ENCODE data around the gene SAC3D1. TPM values are rescaled to one million over a fixed set of nuclear protein-coding genes. Genes with fewer than 3 reads are reported as not detected.

The SAC3D1 gene
- total and polyA plus RNA-seq, 7 experiments from 2014 or later, result 2.7 to 18.2 (median 9.6) TPM

DNA sequence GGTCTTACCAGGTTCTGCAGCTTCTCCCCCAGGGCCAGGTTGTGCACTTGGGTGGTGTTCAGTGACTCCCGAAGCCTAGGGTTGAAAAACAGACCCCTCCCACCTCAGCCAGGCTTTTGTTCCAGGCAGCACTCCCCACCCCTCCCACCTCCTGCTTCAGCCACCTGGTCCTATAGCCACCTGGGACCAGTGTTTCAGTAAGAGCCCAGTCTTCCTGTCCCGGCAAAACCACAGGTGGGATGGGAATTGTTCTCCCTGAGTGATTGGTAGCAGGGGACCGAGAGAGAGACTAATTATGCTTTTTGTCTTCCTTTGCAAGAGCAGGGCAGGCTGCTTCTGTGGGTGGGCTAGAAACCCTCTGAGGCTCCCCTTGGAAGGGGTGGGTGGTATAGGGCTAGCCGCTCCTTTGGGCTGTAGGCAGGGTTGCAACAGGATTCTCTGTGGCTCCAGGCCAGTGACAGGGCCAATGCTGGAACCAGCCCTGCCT, 25.8 kb downstream of the SAC3D1 start:
- H3K27me3 Mint-ChIP-seq, result no peaks in the 10 kb centered on the region
- CTCF ChIA-PET, result no interaction called here
- Histone ChIP-seq H3K4me1 (ENCODE audit: control insufficient read depth in 2 of 2, insufficient read depth in 2 of 2, low read length in 2 of 2) (no peaks in the 10 kb centered on the region), H3K4me3 (ENCODE audit: low read length) (no peak overlapping the region), H3K36me3 (ENCODE audit: control insufficient read depth in 2 of 3, insufficient read depth in 3 of 3, low read length in 3 of 3) (no peaks in the 10 kb centered on the region), H3K9me3 (ENCODE audit: control insufficient read depth in 2 of 3, low read length in 3 of 3) (no peaks in the 10 kb centered on the region), H3K27ac (ENCODE audit: low read depth, low read length) (no peak overlapping the region), H3K27me3 (ENCODE audit: control insufficient read depth in 2 of 2, insufficient read depth in 2 of 2, low read length in 2 of 2) (no peaks in the 10 kb centered on the region)
- H3K4me3 Mint-ChIP-seq, result no peak overlapping the region
- no peak overlapping the region for H3K27ac Mint-ChIP-seq
- H3K9me3 Mint-ChIP-seq, result no peaks in the 10 kb centered on the region
- ATAC-seq (no peak), DNase-seq (peak in 1 of 9 donors; percentile 3)
- POLR2A ChIA-PET, result no interaction called here
- no peaks in the 10 kb centered on the region for H3K36me3 Mint-ChIP-seq
- intact Hi-C loops (cut with micrococcal nuclease), result no loop called here
- peaks cover 0 to 4% (median 0%) of the 10 kb centered on the region in 7 donors for H3K4me1 Mint-ChIP-seq

DNA sequence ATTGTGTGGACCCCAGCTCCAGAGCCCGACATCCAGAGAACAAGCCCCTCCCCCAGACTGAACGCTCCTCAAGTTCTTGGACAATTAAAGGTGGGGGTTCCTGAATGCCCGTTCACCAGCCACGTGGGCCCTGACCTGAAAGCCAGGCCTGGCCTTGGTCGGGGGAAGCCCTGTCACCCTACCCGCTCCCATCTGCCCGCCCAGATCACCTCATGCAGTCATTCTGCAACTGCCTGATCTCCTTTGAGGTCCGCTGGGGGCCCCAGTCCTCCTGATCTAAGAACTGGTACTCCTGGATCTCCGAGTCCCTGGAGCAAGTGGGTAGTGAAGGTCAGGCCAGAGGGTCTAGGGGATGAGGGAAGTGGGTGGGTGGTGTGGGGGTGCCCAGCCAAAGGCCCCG, 26.4 kb downstream of the SAC3D1 start:
- CTCF ChIA-PET, result no interaction called here
- peaks cover 0 to under 1% (median 0%) of the 10 kb centered on the region in 7 donors for H3K4me1 Mint-ChIP-seq
- Histone ChIP-seq H3K4me3 (ENCODE audit: low read length) (no peak overlapping the region), H3K9me3 (ENCODE audit: control insufficient read depth in 2 of 3, low read length in 3 of 3) (no peaks in the 10 kb centered on the region), H3K27ac (ENCODE audit: low read depth, low read length) (no peak overlapping the region), H3K4me1 (ENCODE audit: control insufficient read depth in 2 of 2, insufficient read depth in 2 of 2, low read length in 2 of 2) (no peaks in the 10 kb centered on the region), H3K27me3 (ENCODE audit: control insufficient read depth in 2 of 2, insufficient read depth in 2 of 2, low read length in 2 of 2) (no peaks in the 10 kb centered on the region), H3K36me3 (ENCODE audit: control insufficient read depth in 2 of 3, insufficient read depth in 3 of 3, low read length in 3 of 3) (no peaks in the 10 kb centered on the region)
- no peaks in the 10 kb centered on the region for H3K9me3 Mint-ChIP-seq
- no peaks in the 10 kb centered on the region for H3K27me3 Mint-ChIP-seq
- POLR2A ChIA-PET, result no interaction called here
- intact Hi-C loops (cut with micrococcal nuclease), result no loop called here
- no peak for ATAC-seq
- DNase-seq, result peak in 1 of 9 donors; percentile 3
- H3K4me3 Mint-ChIP-seq, result no peak overlapping the region
- H3K27ac Mint-ChIP-seq, result no peak overlapping the region
- H3K36me3 Mint-ChIP-seq, result no peaks in the 10 kb centered on the region

GRCh38 chr11:65069217-65069616, 28.2 kb downstream of the SAC3D1 start:
- H3K4me3 ChIP-seq (ENCODE audit: low read length), result no peak overlapping the region
- no peaks in the 10 kb centered on the region for H3K36me3 ChIP-seq (ENCODE audit: control insufficient read depth in 2 of 3, insufficient read depth in 3 of 3, low read length in 3 of 3)
- ChIA-PET POLR2A (no interaction called here), CTCF (no interaction called here)
- Mint-ChIP-seq H3K4me3 (no peak overlapping the region), H3K9me3 (no peaks in the 10 kb centered on the region), H3K27ac (no peak overlapping the region), H3K4me1 (peaks cover 0 to 3% (median 0%) of the 10 kb centered on the region in 7 donors), H3K36me3 (no peaks in the 10 kb centered on the region), H3K27me3 (no peaks in the 10 kb centered on the region)
- no peaks in the 10 kb centered on the region for H3K4me1 ChIP-seq (ENCODE audit: control insufficient read depth in 2 of 2, insufficient read depth in 2 of 2, low read length in 2 of 2)
- intact Hi-C loops (cut with micrococcal nuclease), result no loop called here
- H3K9me3 ChIP-seq (ENCODE audit: control insufficient read depth in 2 of 3, low read length in 3 of 3), result no peaks in the 10 kb centered on the region
- H3K27me3 ChIP-seq (ENCODE audit: control insufficient read depth in 2 of 2, insufficient read depth in 2 of 2, low read length in 2 of 2), result no peaks in the 10 kb centered on the region
- no peak overlapping the region for H3K27ac ChIP-seq (ENCODE audit: low read depth, low read length)
- no peak for ATAC-seq
- DNase-seq, result no peak

GRCh38 chr11:65071907-65072630, 31.1 kb downstream of the SAC3D1 start:
- DNase-seq (no peak), ATAC-seq (no peak)
- H3K4me3 Mint-ChIP-seq, result no peak overlapping the region
- H3K4me1 Mint-ChIP-seq, result peaks cover 0 to 10% (median 0%) of the 10 kb centered on the region in 7 donors
- no peaks in the 10 kb centered on the region for H3K36me3 ChIP-seq (ENCODE audit: control insufficient read depth in 2 of 3, insufficient read depth in 3 of 3, low read length in 3 of 3)
- POLR2A ChIA-PET, result no interaction called here
- H3K4me1 ChIP-seq (ENCODE audit: control insufficient read depth in 2 of 2, insufficient read depth in 2 of 2, low read length in 2 of 2), result no peaks in the 10 kb centered on the region
- H3K9me3 Mint-ChIP-seq, result no peaks in the 10 kb centered on the region
- no peak overlapping the region for H3K4me3 ChIP-seq (ENCODE audit: low read length)
- peak overlapping the region in 1 of 9 donors; percentile 32 for H3K27ac Mint-ChIP-seq
- H3K9me3 ChIP-seq (ENCODE audit: control insufficient read depth in 2 of 3, low read length in 3 of 3), result no peaks in the 10 kb centered on the region
- H3K27me3 ChIP-seq (ENCODE audit: control insufficient read depth in 2 of 2, insufficient read depth in 2 of 2, low read length in 2 of 2), result no peaks in the 10 kb centered on the region
- CTCF ChIA-PET, result interaction anchor here (0.7 kb wide), 1 partner anchor 137 kb away, joined by 4 read pairs; no protein-coding TSS in a partner anchor
- no peaks in the 10 kb centered on the region for H3K27me3 Mint-ChIP-seq
- no peak overlapping the region for H3K27ac ChIP-seq (ENCODE audit: low read depth, low read length)
- intact Hi-C loops (cut with micrococcal nuclease), result no loop called here
- H3K36me3 Mint-ChIP-seq, result peaks cover 0 to 2% (median 0%) of the 10 kb centered on the region in 5 donors

DNA sequence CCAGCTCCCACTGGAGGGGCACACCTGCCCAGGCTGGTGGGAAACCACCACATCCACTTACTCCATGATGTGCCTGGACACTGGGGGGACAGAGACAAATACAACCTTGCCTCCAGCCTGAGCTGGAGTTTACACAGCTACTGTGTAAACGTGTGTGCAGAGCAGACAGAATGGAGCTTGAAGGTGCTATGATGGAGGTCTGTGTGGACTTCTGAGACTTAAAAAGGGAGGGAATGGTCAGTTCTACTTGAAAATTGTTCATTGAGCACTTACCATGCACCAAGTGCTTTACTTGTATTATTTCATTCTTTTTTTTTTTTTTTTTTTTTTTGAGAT, 31.6 kb downstream of the SAC3D1 start:
- H3K27me3 Mint-ChIP-seq, result no peaks in the 10 kb centered on the region
- H3K4me3 ChIP-seq (ENCODE audit: low read length), result no peak overlapping the region
- DNase-seq (no peak), ATAC-seq (no peak)
- no peak overlapping the region for H3K27ac ChIP-seq (ENCODE audit: low read depth, low read length)
- POLR2A ChIA-PET, result no interaction called here
- intact Hi-C loops (cut with micrococcal nuclease), result no loop called here
- H3K4me1 ChIP-seq (ENCODE audit: control insufficient read depth in 2 of 2, insufficient read depth in 2 of 2, low read length in 2 of 2), result no peaks in the 10 kb centered on the region
- peaks cover 0 to 10% (median 0%) of the 10 kb centered on the region in 7 donors for H3K4me1 Mint-ChIP-seq
- no peaks in the 10 kb centered on the region for H3K9me3 ChIP-seq (ENCODE audit: control insufficient read depth in 2 of 3, low read length in 3 of 3)
- H3K9me3 Mint-ChIP-seq, result no peaks in the 10 kb centered on the region
- CTCF ChIA-PET, result no interaction called here
- H3K27ac Mint-ChIP-seq, result peak overlapping the region in 1 of 9 donors; percentile 32
- peaks cover 0 to 2% (median 0%) of the 10 kb centered on the region in 5 donors for H3K36me3 Mint-ChIP-seq
- H3K27me3 ChIP-seq (ENCODE audit: control insufficient read depth in 2 of 2, insufficient read depth in 2 of 2, low read length in 2 of 2), result no peaks in the 10 kb centered on the region
- H3K36me3 ChIP-seq (ENCODE audit: control insufficient read depth in 2 of 3, insufficient read depth in 3 of 3, low read length in 3 of 3), result no peaks in the 10 kb centered on the region
- H3K4me3 Mint-ChIP-seq, result no peak overlapping the region

DNA sequence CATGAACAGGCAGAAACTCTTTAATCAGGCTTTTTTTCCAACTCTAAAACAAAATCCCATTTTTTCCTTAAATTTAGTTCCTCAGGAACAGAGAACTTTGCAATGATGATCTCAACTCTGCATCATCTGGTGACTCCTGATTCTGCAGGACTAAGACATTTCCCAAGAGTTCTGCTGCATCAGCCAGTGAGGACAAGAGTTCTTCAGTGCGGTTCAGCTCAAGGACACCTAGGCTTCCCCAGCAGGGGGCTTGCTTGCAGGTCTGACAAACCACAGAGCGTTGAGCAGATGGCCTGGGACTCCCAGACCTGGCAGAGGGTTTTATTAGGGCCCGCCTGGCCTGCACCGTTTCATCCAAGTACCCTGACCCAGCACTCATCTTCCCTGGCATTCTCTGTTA, 36.4 kb downstream of the SAC3D1 start:
- Histone ChIP-seq H3K27me3 (ENCODE audit: control insufficient read depth in 2 of 2, insufficient read depth in 2 of 2, low read length in 2 of 2) (no peaks in the 10 kb centered on the region), H3K4me3 (ENCODE audit: low read length) (no peak overlapping the region), H3K27ac (ENCODE audit: low read depth, low read length) (no peak overlapping the region), H3K36me3 (ENCODE audit: control insufficient read depth in 2 of 3, insufficient read depth in 3 of 3, low read length in 3 of 3) (no peaks in the 10 kb centered on the region), H3K4me1 (ENCODE audit: control insufficient read depth in 2 of 2, insufficient read depth in 2 of 2, low read length in 2 of 2) (no peaks in the 10 kb centered on the region), H3K9me3 (ENCODE audit: control insufficient read depth in 2 of 3, low read length in 3 of 3) (no peaks in the 10 kb centered on the region)
- DNase-seq (no peak), ATAC-seq (no peak)
- H3K9me3 Mint-ChIP-seq, result peaks cover 0 to 2% (median 0%) of the 10 kb centered on the region in 11 donors
- H3K27me3 Mint-ChIP-seq, result no peaks in the 10 kb centered on the region
- ChIA-PET POLR2A (no interaction called here), CTCF (interaction anchor here (1.3 to 1.4 kb wide), 2 partner anchors 14 to 62 kb away, joined by 3 to 5 read pairs; no protein-coding TSS in a partner anchor)
- peaks cover 3 to 42% (median 7%) of the 10 kb centered on the region in 7 donors for H3K4me1 Mint-ChIP-seq
- H3K36me3 Mint-ChIP-seq, result peaks cover 0 to 11% (median 0%) of the 10 kb centered on the region in 5 donors
- H3K4me3 Mint-ChIP-seq, result no peak overlapping the region
- intact Hi-C loops (cut with micrococcal nuclease), result no loop called here
- H3K27ac Mint-ChIP-seq, result peak overlapping the region in 4 of 9 donors; percentile 9 to 83 (median 48)

Data from naive thymus-derived CD4-positive, alpha-beta T cell (primary cell).